HUDEP-2 (cell line): ENCODE data around the gene ADGRG4.
"Not testable (repeated sequence)": the region's sequence is repeated elsewhere in the genome, so short reads cannot be mapped to it uniquely, and the experiment has no call there.

Source experiments
- DNase-seq, 76 experiments: peaks; one replicate each; lab custom pipeline; 2025; ENCODE audit not compliant: unreplicated experiment in 76 of 76; lab: John Stamatoyannopoulos, UW

ADGRG4 gene

DNA sequence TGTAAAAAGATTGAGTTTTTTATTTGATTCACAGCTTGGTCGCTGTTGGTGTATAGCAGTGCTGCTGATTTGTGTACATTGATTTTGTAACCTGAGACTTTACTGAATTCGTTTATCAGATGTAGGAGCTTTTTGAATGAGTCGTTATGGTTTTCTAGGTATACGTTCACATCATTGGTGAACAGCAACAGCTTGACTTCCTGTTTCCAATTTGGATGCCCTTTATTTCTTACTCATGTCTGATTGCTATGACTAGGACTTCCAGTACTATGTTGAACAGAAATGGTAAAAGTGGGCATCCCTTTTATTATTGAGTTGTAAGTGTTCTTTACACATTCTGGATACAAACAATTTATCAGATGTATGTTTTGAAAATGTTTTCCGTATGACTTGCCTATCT lies 76.0 kb downstream of the ADGRG4 start:
- no peak for DNase-seq

DNA sequence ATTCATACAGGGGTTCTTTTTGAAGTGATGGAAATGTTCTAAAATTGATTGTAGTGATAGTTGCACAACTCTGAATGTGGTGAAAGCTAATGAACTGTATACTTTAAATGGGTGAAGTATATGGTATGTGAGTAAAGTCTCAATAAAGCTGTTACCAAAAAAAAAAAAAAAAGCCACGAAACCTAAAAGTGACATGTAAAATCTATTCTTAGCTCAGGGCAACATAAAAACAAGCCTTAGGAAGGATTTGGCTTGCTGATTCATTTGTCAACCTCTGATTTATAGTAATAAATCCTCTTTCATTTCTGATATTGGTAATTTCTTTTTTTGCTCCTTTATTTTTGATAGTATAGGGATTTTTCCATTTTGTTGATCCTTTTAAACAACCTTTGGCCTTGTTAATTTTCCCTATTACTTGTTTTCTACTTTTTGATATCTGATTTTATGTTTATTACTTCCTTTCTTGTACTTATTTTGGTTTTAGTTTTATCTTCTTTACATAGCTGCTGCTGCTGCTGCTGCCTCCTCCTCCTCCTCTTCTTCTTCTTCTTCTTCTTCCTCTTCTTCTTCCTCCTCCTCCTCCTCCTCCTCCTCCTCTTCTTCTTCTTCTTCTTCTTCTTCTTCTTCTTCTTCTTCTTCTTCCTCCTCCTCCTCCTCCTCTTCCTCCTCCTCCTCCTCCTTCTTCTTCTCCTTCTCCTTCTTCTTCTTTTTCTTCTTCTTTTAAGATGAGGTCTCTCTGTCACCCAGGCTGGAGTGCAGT lies 79.4 kb downstream of the ADGRG4 start:
- DNase-seq = no peak

DNA sequence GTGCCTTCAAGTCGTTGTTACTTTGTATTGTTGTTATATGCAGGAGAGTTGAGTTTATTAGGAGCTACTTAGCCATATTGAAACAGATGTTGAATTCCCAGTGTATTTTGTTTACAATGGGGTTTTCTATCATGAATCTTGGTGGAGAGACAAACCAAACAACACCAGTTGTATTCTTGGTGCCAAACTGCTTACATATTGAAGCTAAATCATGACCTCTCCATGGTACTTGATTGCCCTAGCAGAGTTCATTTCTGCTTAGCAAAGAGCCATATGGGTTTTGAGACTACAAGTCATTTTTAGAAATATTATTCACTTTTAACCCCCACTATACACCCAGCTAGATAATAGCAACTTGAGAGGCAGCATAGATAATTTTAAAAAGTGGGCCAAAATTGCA lies 85.4 kb downstream of the ADGRG4 start:
- DNase-seq = no peak

DNA sequence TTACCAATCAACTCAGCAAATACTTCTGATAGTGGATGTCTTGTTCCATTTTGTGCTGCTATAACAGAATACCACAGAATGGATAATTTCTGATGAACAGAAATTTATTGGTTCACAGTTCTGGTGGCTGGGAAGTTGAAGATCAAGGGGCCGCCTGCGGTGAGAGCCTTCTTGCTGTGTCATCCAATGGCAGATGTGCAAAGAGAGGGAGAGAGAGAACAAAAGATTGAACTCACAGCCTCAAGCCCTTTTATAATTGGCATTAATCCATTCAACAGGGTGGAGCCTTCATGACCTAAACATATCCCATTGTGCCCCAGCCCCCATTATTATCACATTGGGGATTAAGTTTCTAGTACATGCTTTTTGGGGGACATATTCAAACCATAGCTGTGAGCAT lies 86.1 kb downstream of the ADGRG4 start:
- no peak for DNase-seq

DNA sequence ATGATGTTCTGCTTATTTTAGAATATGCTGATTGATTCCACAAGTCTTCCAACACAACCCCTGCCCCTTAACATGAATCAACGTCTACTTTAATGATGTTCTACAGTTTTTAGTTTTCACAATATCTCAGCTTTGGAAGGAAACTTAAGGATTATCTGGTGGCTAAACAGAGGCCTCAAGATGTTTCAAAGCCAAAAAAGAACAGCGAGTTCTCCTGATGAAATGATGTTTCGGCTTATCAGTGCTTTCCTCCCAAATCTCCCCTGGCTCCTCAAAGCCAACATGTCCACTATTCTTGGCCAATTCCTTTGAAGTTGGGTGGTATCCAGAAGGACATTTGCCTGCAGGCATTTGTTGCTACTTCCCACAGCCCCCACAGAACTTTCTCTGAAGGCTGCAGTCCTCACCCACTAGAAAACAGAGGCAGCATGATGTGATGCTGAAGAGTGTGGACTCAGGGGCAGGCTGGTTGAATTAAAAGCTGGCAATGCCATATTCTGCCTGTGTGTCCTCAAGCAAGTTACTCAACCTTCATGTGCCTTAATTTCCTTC lies 87.3 kb downstream of the ADGRG4 start:
- DNase-seq = no peak

DNA sequence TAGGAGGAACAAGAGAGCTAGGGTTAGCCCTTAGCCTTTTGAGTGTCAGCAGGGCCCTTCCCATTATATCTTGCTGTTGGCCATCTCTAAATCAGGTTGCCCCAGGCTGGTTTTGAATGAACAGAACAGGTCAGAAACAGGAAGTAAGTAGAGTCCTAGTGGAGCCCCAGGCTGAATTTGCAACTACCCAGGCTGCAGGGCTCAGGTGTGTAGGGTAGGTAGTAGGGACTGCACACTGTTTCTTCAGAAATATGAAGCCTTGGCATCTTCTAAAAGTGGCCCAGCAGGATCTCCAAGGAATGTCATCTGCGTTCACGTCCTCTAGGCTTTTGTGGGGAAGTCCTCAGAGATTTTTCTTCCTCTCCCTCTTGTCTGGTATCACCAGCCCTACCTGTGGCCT lies 90.2 kb downstream of the ADGRG4 start:
- DNase-seq = no peak

DNA sequence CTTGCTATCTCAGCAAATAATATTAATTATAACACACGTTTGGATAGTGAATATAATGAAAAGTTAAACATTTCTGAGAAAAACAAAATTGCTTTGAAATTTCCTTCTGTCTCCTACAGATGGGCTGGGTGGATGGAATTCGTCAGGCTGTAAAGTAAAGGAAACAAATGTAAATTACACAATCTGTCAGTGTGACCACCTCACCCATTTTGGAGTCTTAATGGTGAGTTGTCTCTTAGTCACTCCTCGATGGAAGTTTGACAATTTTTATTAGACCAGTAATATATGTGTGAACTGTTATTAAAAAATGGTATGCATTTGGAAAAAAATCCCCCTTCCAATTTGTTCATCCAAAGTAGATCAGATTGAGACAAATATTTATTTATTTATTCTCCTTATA lies 94.5 kb downstream of the ADGRG4 start:
- DNase-seq = no peak

DNA sequence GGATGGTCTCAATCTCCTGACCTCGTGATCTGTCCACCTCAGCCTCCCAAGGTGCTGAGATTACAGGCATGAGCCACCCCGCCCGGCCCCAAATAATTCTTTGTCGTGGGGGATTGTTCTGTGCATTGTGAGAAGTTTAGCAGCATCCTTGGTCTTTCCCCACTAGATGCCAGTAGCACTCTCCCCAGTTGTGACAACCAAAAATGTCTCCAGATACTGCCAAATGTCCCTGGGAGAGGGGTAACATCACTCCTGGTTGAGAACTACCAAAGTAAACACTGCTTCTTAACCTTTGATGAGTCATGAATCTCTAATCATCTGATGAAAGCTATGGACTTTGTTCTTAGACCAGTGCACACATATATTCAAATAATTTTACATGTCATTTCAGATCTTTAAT lies 96.2 kb downstream of the ADGRG4 start:
- no peak for DNase-seq

DNA sequence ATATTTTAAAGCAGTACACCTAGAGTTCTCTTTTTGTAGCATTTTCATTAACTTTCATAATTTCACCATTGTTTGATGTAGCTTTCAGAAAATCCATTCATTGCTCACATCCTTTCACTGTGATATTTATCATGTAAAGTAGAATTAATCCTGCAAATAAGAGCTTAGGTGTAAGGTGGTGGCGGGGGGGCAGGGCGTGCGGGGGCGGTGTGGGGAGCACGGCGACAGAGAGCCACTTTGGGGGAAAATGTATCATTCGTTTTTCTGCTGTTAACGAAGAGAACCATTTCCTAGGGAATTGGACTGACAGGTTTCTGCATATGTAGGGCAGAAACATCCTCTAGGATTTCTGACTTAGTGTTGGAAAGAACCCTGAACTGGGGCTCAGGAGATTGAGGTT lies 104.4 kb downstream of the ADGRG4 start:
- no peak for DNase-seq

DNA sequence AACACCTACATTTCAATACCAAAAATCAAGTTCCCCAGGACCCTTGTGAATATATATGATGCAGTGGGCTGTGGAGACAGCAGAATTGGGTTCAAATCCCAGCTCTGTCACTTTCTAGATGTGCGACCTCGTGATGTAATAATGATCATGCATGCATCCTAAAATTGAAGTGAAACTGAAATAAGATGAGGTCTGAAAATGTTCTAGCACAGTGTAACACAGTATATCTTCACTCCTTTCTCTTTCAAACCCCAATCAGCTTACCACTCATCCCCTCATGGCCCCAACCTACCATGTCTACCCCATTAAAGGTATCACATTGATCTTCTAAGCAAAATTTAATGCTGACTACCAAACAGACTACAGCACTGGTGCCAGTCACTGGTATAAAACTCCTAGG lies 117.0 kb downstream of the ADGRG4 start:
- no peak for DNase-seq

DNA sequence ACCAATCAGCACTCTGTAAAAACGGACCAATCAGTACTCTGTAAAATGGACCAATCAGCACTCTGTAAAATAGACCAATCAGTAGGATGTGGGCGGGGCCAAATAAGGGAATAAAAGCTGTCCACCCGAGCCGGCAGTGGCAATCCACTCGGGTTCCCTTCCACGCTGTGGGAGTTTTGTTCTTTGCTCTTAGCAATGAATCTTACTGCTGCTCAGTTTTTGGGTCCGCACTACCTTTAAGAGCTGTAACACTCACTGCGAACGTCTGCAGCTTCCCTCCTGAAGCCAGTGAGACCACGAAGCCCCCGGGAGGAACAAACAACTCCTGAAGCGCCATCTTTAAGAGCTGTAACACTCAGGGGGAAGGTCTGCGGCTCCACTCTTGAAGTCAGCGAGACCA lies 120.6 kb downstream of the ADGRG4 start:
- DNase-seq = no peak

DNA sequence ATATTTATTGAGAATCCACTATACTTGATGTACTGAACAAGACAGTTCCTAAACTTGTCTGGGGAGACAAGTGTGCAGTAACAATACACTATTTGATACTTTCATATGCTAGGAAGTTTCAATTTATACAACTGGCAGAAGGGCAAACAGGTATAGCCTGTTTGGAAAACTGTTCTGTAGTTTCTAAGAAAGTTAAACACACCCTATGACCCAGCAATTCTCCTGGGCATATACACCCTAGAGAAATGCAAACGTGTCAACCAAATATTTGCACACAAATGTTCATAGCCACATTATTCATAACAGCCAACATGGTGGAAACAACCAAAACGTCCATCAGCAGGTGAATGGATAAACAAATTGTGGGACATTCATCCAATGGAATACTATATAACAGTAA lies 123.0 kb downstream of the ADGRG4 start:
- no peak for DNase-seq

DNA sequence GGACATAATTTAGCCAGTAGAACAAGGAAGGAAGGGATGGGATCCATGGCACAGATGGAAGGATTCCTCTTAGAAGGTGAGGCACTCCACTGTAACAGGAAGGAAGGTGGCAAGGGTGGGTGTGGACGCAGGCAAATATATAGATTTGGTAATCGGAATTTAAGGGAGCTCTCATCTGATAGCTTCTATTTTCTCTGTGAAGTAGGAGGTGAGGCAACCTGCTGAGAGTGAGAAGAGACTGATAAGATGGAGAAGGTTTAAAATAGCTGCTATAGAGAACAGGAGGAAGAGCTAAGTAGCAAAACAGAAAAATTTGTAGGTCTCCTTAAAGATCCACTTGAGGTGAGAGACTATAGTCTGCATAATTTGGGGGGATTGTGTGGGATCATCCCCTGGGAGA lies 125.2 kb downstream of the ADGRG4 start:
- DNase-seq = no peak

DNA sequence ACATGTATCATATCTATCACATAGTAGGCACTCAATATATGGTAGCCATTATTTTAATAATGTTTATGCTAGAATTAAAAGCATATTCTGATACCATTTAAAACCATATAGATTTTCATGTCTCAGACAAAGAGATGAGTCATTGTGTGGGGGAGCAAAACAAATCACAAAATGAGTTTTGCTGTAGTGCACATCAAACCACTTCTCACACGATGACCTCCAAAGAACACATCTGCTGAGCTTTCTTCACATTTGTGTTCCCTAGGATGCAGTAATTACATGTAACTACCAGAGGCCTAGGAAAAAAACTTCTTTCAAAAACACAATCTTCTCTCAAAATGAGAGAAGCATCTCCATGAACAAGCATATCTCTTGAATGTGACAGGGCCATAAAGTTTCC lies 130.9 kb downstream of the ADGRG4 start:
- DNase-seq = no peak

DNA sequence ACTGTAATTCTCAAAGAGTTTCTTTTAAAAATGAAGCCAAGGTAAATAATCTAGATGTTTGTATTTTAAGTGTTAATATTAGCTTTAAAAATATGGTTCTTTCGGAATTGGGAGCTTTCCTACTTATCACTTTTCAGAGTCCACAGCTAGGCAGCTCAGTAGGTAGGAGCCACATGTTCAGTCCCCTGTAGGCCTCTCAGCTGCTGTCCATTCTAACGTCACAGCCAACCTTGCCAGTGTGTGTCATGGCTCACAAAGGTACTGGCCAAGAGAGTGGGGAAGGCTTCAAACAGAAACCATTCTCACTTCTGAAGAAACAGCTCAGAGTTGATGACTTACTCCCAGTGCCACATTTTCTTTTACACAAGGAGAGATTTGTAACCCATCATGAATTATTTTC lies 137.0 kb downstream of the ADGRG4 start:
- no peak for DNase-seq

DNA sequence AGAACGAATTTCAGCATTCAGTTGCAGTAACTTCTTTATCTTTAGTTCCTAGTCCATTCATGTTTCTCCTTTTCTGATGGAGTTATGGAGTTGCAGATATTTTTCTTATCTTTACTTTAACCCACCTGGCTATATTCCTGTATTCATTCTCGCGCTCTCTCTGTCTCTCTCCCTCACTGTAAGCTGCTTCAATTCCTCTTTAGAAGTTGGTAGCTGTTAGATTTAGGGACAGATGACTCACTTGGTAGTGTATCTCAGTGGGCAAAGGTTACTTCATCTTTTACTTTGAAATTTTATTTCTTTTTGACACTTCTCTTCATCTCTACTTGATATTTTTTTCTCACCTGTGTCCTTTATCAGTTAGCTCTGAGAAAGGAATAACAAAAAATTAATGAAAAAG lies 137.4 kb downstream of the ADGRG4 start:
- DNase-seq = no peak

DNA sequence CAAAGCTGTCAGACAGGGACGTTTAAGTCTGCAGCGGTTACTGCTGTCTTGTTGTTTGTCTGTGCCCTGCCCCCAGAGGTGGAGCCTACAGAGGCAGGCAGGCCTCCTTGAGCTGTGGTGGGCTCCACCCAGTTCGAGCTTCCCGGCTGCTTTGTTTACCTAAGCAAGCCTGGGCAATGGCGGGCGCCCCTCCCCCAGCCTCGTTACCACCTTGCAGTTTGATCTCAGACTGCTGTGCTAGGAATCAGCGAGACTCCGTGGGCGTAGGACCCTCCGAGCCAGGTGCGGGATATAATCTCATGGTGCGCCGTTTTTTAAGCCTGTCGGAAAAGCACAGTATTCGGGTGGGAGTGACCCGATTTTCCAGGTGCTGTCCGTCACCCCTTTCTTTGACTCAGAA lies 144.9 kb downstream of the ADGRG4 start:
- DNase-seq = not testable (repeated sequence)

DNA sequence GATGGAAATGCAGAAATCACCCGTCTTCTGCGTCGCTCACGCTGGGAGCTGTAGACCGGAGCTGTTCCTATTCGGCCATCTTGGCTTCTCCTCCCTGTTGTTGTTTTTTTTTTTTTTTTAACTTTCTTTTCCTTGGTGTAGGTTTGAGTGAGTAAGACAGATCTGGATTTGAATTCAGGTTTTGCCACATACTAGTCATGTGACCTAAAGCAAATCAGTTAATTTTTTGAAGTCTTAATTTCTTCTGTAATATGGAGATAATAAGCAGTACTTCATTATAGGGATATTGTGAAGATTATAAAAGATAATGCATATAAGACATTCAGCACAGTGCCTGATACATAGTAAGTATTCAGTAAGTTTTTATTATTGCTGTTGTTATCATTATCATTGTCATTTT lies 145.4 kb downstream of the ADGRG4 start:
- DNase-seq = no peak

DNA sequence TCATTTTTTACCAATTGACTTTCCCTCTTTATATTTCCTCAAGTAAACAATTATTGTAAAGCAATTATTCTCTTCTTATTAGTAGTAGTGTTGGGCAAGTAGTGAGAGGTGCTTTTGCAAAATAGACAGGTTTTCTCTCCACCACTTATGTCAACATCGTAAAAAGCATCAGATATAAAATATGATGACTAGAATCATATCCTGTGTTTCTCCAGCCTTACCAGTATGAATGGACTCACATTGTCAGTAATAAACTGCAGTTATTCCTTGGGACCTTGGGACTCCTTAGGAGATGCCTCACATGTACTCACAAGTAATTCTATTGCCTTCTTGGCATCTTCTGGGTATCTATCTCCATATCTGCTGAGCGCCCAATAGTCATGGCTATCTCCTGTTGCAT lies 146.5 kb downstream of the ADGRG4 start:
- DNase-seq = no peak

DNA sequence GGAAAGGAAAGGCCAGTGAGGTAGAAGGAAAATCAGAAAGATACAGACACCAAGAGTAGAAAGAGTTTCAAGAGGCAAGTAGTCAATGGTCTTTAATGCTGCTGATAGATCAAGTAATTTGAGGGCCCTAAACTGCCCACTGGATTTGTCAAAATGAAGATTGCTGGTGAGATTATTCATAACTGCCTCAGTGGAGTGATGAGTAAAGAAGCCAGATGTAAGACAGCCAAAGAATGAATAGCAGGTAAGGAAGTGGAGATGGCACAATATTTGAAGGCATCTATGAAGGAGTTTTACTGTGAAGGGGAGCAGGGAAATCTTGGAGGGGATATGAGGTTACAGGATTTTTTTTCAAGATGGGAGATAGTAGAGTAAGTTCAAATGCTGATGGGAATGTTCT lies 147.2 kb downstream of the ADGRG4 start:
- no peak for DNase-seq

DNA sequence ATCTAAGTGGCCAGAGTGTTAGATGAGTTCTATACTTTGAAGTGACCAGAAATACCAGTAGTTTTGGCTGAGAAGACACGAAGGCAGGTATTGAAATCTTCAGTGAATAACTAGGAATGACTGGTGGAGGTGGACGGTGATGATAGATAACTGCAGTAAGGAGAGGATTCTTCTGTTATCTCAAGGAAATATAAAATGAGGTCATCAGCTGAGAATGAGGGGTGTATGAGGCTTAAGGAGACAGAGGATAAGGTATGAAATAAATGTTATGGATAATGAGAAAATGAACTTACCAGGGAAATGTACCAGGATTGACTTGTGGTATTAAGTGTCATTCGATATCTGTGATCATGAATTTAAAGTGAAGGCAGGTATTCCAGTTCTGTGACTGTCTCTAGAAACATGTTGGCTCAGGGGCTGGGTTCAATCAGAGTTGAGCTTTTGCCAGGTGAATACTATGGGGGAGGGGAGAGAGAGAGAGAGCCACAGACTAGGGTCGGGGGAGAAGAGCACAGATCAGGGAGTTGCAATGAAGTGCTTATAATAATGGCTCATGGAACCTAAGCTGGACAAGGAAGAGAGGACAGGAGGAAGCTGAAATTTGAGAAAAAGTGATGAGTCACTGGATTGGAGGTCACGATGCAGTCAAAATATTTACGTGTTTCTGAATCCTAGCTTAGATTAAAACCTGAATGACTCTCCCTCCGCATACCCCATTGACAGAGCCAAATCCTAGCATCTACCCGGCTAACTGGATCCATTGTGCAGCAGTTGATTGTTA lies 149.5 kb downstream of the ADGRG4 start:
- no peak for DNase-seq

DNA sequence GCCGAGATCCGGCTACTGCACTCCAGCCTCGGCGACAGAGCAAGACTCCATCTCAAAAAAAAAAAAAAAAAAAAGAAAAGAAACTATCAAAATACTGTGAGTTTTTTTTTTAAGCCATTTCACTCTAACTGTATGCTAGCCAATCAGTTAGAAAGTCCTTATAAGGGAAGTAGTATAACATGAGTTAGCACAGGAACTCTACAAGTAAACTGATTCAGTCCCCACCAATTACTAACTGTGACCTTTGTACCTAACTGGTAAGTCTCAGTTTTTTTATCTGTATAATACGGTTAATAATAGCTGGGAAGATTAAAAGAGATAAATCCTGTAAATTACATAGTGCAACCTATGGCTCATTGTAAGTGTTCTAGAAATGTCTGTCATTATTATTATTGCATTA lies 151.9 kb downstream of the ADGRG4 start:
- DNase-seq = no peak
